HG03342 (cell line): ENCODE results near the gene TNS1.

Source experiments
- ATAC-seq: cut with Tn5 transposase; IDR thresholded peaks from one replicate; pipeline ENCODE4 v1.9.1; 2021; ENCODE audit warnings: mild to moderate bottlenecking, moderate library complexity; ENCODE audit not compliant: unreplicated experiment

The TNS1 gene

DNA sequence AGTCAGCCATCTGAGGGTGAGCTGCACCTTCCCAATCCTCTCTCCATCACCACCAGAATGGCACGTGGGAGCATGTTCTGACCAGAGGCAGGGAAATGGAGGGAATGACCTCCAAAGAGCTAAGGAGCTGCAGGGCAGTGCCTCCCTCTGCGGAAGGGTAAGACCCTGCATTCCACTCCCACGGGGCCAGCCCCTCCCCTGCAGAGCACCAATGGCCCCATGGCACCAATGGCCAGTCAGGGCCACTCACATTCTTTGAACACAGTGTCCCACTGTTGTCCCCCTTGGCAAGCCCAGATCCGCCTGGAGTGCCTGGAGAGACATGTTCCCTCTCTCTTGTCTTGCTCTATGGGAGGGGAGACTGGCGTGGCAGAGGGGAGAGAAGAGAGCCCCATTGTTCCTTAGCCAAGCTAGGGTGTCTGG lies 164.4 kb downstream of the TNS1 start:
- no peak for ATAC-seq

DNA sequence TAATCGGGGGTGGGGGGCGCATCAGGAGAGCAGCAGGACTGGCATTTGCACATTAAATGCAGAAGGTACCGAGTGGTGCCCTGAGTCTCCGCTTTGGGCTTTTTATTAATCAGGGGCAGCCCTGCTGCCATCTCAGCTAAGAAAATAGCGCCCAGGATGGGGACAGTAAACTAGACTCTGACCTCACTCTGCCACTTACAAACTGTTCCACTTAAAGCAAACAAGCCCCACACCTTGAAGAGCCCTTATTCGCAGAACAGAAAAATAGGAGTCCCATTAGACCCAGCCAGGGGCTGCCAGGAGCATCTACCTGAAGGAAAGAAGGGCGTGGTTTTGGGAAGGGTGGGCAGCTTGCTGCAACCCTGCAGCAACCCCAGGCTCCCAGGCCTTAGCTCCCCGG lies 165.3 kb downstream of the TNS1 start:
- ATAC-seq = no peak

DNA sequence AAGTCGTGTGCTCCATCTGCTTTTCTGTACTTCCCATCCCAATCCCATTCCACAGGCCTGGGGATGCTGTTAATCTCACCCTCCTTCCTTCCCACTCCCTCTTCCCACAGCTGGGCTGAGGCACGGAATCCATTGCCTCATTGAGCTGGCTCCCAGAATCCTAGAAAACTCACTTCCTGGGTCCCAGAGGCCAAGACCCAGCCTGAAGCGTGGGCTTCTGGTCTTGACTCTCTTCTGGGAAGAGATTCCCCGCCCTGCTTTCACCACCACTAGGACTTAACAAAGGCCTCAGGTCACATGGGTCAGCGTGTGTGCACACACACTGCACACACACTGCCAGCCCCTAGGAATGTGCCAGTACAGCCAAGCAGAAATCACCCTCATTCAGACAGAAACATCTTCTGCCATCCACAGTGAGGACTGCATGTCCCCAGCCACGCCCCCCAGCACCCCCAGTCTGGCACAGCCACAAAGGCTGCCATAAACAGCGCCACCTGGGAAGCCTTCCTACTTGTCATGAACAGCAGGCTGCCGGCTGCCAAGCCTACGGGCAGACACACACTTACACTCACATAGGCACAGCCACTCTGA lies 165.8 kb downstream of the TNS1 start:
- no peak for ATAC-seq

DNA sequence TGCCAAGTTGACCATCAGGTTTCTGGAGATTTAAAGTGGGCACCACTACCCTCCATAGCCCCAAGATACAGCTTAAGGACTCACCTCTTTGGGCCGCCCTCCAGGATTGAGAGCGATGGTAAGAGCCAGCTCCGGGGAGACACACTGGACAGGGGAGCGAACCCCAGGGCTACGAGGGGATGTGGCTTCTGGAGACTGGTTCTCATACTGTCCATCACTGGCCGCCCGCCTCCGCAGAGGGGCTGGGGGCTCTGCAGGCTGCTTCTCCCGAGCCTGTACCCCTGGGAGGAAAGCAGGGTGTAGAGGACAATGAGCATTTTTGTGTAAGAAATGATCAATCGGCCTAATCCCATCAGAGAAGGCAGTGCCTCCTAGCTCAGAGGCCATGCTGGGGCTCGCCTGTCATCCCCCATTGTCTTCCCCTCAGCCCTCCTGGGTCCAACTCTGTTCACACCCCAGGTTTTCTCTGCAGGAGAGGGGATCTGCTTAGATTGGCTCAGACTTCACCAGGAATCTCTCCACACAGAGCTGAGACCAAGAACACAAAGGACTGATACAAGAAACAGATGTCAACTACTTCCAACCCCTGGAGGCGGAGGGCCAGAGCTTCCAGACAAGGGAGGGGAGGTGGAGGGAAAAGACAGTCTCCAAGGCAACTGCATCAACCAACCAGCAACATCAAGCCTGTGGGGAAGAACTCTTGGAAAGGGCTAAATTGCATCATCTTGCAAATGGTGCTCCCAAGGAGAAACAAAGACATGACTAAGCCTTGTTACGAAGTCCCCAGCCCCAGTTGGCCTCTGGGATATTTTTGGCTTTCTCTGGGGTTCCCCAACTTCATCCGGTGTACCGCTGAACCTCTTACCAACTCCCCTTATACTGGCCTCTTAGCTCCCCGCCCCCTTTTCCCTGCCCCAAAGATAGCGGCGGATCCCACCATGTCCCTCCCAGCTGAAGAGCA lies 166.6 kb downstream of the TNS1 start:
- no peak for ATAC-seq

DNA sequence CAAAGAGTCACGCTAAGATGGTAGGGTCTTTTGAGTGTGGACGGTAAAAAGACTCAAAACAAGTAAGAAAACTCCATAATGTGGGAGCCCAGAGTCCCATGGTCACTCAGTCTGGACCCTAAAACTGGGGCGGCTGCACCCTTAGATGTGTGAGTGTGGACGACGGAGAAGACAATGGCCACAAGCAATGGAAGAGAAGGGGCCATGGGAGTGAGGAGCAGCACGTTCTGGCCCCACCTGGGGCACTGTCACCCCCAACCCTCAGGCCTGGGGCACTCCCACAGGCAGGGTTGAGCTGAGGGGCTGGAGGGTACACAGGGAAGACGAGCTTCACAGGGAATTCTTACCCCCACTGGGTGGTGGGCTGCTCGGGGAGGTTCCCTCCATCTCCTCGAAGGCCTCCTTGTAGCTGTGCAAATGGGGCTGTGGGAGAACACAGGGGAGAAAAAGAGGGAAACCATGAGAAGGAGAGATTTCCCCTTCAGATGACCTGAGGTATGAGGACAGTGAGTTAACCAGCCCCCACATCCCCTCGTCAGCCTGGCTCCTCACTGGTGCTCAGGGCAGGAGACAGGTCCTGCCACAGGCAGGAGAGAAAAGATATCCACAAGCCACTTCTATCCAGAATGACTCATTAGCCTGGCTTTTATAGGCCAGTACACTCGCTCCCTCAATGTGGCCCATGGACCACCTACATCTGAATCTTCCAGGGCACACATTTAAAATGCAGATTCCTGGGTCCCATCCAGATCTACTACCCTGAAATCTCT lies 167.9 kb downstream of the TNS1 start:
- ATAC-seq = no peak

DNA sequence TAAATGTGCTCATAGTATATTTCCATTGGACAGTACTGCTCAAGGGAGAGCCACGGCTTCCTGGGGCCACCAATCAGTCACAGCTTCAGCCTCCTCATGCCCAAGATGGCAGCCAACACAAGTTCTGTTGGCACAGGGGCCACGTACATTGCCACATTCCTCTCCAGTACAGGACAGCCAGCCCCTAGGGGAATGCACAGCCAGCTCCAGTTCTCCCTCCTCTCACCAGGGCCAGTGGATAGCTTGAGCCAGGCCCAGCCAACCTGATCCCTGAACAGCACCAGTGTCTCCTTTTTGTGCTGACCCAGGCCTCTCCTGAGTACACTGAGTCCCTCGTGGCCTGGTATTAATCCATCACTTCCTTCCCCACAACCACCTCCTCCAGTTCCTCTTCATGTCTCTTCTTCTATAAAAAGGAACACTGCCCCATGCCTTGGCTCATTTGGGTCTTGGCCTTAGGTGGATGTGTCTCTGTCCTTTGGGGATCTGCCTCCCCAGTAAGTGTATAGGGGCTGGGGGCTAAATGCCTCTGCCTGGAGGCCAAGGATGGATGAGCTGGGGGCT lies 168.7 kb downstream of the TNS1 start:
- ATAC-seq = no peak

DNA sequence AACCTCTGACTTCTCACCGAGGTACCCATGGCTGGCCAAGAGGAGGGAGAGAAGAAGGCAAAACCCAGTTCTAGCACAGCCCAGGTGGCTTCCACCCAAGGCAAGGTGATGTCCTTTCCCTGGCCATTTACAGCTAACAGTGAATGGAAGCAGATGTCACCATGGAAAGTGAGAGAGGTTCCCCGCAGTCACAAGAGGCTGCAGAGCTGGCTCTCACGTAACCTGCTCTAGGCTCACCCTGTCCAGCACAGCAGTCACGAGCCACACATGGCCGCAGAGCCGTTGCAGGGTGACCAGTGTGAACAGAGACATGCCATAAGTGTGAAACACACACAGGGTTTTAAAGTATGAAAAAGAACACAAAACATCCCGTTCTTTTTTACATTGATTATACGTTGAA lies 169.4 kb downstream of the TNS1 start:
- ATAC-seq = no peak

DNA sequence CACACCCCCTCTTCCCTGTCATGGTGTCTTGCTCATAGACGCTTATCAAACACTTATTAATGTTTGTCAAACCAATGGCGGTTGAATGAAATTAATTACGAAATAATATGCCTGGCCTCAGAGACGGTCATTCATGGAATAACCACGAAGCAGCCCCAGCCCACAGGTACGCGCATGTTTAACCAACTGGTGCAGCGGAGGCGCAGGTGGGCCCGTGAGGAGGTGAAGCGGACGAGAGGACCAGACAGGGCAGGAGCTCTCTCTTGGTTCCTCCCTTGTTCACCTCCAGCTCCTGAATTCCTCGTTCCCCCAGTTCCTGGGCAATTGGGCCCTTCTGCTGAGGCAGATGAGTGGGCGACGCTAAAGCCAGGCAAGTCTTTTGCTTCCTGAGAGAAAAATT lies 169.8 kb downstream of the TNS1 start:
- ATAC-seq = no peak

DNA sequence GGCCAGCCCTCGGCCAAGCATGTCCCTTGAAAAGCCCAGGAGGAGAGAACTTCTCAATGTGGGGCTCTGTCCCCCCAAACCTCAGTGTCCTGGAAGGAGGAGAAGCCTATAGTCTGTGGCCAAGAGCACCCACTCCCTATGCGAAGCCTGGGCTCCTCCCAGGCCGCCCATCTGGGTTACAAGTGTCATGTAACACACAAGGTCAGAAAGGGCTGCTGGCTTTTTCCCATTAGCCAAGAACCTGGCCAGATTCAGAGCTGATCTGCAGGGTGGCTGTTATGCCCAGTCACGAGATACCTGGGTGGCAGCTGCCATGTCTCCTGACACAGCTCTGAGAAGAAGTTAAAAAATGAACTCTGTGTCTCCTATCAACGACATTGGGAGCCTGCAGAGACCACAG lies 170.7 kb downstream of the TNS1 start:
- no peak for ATAC-seq

DNA sequence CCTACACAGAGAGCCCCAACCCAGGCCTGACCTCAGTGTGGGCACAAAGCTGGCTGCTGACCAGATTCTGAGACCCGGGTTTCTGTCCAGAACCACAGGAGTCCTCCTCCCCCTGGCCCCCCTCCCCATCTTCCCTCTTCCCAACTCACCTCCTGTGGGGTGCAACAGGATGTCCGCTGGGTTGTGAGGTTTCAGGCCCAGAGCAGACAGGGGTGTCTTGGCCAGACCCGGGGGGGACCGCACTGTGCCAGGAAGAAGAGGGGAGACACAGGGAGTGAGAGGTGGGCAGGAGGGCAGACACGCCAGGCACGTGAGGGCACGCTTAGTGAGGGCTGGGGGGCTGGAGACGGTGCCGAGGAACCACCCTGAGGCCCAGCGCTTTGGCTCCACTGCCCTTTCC lies 171.5 kb downstream of the TNS1 start:
- no peak for ATAC-seq

DNA sequence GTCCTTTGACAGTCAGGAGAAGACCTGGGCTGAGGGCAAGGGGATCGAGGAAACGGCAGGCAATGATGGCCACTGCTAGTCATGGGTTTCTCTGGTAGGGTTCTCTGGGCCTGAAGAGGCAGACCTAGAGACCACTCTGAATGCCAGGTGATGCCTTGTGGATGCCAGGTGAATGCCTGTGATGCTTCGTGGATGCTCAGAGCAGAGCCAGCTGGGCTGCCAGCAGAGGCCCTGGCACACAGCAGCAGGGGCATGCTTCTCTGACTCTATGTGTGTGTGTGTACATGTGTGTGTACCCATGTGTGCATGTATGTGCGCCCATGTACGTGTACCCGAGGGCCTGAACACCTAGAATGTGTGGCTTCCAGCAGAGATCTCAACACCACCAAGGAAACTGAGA lies 172.0 kb downstream of the TNS1 start:
- no peak for ATAC-seq

DNA sequence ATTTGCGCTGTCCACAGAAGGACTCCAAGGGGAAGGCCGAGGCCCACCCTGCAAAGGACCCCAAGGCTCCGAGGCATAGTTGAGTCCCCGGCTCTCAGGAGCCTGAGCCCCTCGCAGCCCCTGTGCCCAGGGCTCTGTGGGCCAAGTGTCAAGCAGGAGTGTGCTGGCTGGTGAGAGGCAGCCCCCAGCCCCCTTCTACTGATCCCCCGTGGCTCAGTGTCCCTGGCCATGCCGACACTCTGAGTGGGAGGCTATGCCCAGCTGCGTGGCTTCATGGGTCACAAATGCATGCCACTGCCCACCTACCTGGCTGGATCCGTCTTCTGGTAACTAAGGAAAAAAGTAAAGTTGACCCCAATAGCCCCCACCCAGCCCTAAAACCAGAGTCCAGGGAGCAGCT lies 172.7 kb downstream of the TNS1 start:
- no peak for ATAC-seq

DNA sequence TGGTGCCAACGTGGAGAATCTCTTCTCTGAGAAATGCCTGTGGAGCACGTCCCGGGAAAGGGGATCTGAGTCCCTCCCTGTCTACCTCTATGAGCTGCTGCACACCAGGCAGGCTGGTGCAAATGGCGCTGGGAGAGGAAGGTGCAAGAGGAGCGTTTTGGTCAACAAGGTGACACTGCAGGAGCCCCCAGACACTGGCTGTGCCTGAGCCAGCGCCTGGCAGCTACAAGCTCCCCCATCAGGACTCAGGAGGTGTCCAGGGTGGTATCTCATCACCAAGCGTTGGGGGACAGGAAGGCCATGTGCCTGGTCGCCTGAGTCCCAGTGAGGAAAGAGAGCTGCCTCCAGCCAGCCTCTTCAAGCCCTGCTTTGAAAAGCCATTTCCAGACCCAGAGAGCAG lies 173.4 kb downstream of the TNS1 start:
- no peak for ATAC-seq

DNA sequence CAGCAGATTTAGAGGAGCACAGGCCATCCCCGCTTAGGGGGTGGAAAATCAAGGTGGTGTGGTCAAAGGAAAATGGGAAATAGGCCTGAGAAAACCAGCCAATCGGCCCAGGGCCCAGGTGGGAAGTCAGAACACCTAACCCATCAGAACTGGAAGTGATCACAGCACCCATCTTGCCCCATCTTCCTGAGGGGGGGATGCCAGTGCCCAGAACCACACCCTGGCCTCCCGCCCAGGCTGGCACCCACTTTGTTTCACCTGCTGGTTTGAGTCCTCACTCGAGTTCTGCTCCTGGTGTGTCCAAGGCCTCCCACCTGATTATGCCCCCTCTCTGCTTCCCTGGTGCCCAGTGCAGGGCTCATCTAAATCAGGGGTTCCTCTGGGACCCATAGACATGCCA lies 174.5 kb downstream of the TNS1 start:
- ATAC-seq = no peak

DNA sequence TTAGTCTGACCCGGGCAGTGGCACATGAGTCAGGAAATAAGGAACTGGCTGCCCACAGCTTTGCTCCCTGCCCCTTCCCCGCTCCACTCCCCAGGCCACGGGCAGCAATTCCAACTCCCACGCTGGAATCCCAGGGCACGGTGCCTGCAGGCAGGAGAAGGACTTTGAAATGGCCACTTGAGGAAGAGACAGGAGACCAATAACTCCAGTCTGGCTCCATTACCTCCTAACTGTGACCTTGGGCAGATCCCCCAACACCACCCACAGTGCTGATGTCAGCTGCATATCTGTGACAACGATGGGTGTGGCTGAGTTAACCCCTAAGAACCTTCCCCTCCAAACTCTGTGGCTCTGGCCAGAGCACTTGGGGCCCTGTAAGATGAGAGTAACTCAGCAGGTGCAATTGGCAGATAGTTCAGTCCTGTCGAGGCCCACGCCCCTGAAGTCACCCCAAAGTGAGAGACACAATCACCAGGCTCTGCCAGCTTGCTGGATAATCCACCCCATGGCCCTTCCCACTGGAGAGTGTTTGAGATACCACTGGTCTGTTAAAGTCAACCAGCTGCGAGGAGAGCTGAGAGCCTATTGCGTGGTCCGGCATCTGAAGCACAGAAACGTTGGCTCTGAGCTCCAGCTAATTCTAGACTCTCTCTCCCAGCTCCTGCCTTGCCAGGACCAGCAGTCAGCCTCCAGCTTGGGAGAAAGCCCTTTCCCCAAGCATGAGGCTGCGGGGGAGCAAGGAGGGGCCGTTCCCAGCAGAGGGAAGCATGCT lies 175.2 kb downstream of the TNS1 start:
- ATAC-seq = no peak

DNA sequence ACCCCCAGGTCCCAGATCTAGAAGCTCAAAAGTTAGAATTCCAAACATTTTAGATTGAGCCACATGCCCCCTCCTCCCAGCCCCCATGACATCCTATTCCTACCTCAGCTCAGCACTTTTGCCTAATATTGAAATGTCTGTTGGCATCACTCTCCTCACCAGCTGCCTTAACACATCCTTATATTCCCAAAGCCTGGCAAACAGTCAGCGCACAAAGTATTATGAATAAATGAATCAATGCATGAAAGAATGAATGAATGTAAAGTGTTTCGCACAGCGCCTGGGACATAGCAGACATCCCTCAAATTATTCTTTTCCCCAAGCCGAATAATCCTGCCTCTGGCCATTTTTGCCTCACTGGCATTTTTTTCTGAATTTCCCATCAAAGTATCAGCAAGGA lies 175.8 kb downstream of the TNS1 start:
- ATAC-seq = no peak

DNA sequence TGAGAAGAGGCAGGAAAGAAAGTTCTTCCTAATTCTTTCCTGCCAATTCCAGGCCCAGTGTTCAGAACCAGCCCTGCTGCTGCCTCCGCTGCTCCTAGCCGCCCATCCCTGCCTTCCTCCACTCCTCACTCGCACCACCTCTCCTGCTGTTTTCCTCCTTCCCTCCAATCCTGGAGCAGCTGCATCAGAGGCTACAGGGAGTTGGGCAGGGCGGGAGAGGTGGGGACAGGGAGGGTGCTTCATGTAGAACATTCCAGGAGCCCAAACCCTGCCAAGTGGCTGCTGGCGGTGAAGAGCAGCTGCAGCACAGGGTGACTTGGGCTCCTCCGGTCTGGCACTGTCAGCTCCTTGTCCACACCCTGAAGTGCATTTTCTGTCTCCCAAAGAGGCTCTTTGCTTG lies 176.3 kb downstream of the TNS1 start:
- no peak for ATAC-seq

DNA sequence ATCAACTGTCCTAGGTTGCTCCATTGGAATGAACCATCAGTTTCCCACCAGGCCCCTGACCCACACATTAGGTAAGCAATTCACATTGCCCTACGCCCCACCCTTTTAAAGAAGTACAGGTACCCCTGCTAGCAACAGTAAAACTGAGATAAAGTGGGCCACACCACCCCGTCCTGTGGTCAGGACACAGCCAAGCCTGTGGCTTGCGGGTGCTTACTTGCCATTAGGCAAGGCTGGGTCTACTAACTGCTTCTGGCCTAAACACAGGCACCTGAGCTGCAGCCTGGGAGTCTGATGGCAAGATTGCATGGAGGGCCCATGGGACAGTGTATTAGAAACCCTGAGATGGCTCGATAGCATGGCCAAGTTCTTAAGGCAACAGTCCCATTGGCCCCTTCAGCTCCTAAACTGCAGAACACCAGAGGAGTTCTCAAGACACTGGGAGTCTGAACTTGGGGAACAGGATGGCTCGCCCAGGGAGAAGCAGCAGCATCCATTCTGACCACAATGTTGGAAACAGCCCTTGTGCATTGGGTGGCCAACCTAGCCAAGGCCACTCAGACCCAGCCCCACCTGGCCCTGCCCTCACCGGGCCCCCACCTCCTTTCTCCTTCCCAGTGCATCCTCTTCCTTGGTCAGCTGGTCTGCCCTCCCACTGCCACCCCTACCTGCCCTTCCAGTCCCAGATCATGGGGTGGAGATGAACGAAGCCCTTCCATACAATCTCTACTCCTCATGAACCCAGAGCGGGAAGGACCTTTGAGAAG lies 177.1 kb downstream of the TNS1 start:
- no peak for ATAC-seq

DNA sequence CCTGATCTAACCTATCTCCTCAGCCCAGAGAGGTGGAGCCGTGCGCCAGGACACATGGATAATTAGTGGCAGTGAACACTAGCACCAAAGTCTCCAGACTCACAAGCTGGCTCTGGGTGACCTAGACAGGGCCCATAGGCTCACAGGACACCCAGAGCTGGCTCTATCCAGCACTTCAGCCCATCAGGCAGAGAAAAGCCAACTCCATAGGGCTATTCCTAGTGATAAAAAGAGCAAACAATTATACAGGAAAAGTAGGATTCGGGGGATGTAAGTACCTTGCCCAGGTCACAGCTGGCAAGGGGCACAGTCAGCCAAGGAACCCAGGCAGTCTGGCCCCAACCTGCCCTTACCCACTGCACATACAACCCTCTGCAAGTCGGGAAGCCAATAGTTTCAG lies 178.6 kb downstream of the TNS1 start:
- ATAC-seq = no peak

DNA sequence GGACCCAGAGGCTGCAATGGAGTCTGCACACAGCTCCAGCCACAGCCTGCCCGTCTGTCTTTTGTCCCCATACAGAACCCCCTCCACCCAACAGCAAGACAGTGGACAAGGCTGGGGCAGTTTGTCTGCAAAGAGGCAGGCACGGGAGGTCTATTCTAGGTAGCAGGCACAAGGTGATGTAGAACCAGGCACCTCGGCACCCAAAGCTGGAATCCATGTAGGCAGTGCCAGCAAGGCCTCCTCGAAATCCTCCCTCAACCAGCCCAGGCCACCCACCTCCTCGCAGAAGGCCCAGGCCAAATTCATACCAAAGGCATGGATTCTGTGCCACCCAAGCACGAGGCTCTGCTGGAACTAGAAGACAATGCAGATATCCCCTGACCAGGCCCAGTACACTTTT lies 179.2 kb downstream of the TNS1 start:
- no peak for ATAC-seq
